A172 (cell line): ENCODE data around the gene S100Z. TPM values are rescaled to one million over a fixed set of nuclear protein-coding genes. Genes with fewer than 3 reads are reported as not detected.
"Not testable (repeated sequence)": the region's sequence is repeated elsewhere in the genome, so short reads cannot be mapped to it uniquely, and the experiment has no call there.

Experiments
- DNase-seq: peaks from one replicate; pipeline ENCODE4 v3.0.0-alpha.2; 2015; ENCODE audit warnings: low spot score
- total RNA-seq: library from RNA; depleted of rRNA; stranded (reverse); fragments of >200 nt; shearing (Covaris generic); gene quantifications from 2 replicates; pipeline ENCODE4 v1.2.3, GENCODE V29; 2014

Gene S100Z
- total RNA-seq, 1 experiment from 2014 or later = 0.47 TPM

- DNase-seq = not testable (repeated sequence)
Observed at GRCh38 chr5:76826416-76826815, 23.4 kb upstream of the S100Z start.

GRCh38 chr5:76831110-76831452, 18.7 kb upstream of the S100Z start:
- DNase-seq = peak; percentile 97

- peak; percentile 17 for DNase-seq
Observed at GRCh38 chr5:76836181-76836580, 13.6 kb upstream of the S100Z start.

GRCh38 chr5:76836585-76836984, 13.2 kb upstream of the S100Z start:
- peak; percentile 41 for DNase-seq

- DNase-seq = peak; percentile 92
Observed at GRCh38 chr5:76838481-76839261, 11.1 kb upstream of the S100Z start.

GRCh38 chr5:76841361-76841760, 8.5 kb upstream of the S100Z start:
- DNase-seq = no peak

DNA sequence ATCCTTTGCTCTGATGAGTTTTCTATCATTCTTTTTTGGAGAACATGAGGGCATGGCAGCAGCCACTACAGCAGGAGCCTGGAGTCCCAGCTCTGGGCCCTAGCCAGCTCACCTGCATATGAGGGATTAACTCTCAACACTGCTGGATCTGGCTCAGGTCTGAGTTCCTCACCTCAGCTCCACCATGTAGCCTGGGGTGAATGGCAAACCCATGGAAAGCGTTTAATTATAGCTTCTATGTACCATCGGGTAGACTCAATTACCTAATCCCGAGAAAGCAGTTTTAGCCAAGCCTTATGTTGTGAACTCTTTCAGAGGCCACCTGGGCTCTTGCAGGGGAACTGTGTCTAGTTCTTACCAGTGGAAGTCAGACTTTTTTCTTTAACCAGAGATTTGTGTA, 3.9 kb upstream of the S100Z start:
- DNase-seq = no peak

GRCh38 chr5:76850543-76851145, 830 bp downstream of the S100Z start:
- no peak for DNase-seq

GRCh38 chr5:76851728-76852369, 2.0 kb downstream of the S100Z start:
- DNase-seq = no peak

- no peak for DNase-seq
Observed at GRCh38 chr5:76852772-76853171, 3.0 kb downstream of the S100Z start.

GRCh38 chr5:76853741-76854140, 3.9 kb downstream of the S100Z start:
- not testable (repeated sequence) for DNase-seq

- DNase-seq = no peak
Observed at GRCh38 chr5:76854644-76855043, 4.8 kb downstream of the S100Z start.

DNA sequence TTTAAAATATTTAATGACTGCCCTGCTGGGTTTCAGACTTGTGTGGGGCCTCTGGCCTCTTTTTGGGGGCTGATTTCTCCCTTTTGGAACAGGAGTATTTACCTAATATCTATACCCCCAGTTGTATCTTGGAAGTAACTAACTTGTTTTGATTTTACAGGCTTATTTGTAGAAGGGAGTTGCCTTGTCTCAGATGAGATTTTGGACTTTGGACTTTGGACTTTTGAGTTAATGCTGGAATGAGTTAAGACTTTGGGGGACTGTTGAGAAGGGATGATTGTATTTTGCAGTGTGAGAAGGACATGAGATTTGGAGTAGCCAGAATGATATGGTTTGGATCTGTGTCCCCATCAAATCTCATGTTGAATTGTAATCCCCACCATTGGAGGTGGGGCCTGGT, 5.7 kb downstream of the S100Z start:
- not testable (repeated sequence) for DNase-seq

DNA sequence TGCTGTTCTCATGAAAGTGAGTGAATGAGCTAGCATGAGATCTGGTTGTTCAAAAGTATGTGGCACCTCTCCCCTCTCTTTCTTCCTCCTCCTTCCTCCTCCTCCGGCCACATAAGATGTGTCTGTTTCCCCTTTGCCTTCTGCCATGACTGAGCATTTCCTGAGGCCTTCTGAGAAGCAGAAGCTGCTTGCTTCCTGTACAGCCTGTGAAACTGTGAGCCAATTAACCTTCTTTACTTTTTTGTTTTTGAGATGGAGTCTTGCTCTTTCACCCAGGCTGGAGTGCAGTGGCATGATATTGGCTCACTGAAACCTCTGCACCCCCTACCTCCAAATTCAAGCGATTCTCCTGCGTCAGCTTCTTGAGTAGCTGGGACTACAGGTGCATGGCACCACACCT, 6.1 kb downstream of the S100Z start:
- no peak for DNase-seq

- not testable (repeated sequence) for DNase-seq
Observed at GRCh38 chr5:76856800-76857199, 7.0 kb downstream of the S100Z start.

GRCh38 chr5:76859591-76860247, 9.9 kb downstream of the S100Z start:
- no peak for DNase-seq

GRCh38 chr5:76861612-76862011, 11.8 kb downstream of the S100Z start:
- DNase-seq = no peak

GRCh38 chr5:76863001-76863400, 13.2 kb downstream of the S100Z start:
- DNase-seq = no peak

DNA sequence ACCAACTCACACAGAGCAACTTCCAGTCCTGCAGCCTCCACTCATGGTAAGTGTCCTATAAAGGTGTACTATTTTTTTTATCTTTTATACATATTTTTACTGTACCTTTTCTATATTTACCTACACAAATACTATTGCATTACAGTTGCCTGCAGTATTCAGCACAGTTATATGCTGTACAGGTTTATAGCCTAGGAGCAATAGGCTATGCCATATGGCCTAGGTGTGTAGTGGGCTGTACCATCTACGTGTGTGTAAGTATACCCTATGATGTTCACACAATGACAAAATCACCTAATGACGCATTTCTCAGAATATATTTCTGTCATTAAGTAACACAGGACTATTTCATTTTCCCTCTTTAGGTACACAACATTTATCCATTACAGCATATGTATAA, 16.7 kb downstream of the S100Z start:
- no peak for DNase-seq

- no peak for DNase-seq
Observed at GRCh38 chr5:76867038-76867437, 17.2 kb downstream of the S100Z start.

DNA sequence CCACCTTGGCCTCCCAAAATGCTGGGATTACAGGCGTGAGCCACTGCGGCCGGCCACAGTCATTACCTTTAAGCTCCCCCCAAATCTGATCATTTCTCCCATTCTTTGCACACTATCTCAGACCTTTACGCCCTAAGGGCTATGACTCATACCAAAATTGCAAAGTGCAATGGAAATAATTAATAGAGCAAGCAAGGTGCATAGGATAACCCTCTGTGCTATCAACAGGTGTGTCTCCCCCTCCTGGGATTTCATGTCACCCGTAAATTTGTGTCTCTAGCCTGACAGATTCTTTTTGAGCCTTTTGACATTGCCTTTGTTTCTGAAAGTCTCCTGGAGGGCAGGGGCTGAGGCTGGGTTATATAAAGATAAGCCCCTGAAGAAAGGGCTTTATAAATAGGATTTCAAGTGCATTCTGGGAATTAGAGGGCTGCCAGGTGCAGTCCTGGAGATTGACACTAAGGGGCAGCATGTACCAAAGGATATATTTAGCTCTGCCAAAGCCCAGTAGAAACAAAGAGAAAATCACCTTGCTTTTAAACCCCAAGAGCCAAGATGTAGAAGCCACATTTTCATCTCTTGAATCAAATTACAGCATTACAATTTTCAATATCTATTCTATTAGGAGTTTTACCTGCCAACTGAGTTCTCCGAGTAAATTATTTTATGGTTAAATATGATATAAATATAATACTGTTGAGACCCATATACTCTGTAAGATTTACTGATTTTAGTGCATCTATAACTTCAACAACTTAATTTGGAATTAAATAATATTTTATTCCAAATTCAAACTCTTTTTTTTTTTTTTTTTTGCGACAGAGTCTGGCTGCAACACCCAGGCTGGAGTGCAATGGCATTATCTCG, 18.2 kb downstream of the S100Z start:
- DNase-seq = peak; percentile 78

- no peak for DNase-seq
Observed at GRCh38 chr5:76870046-76870445, 20.2 kb downstream of the S100Z start.
